C1 segment of cervical spinal cord (tissue), 14 donors: Measurements from ENCODE around the gene FKBP11.
"Not testable (repeated sequence)": the region's sequence is repeated elsewhere in the genome, so short reads cannot be mapped to it uniquely, and the experiment has no call there.

Source experiments
- DNase-seq, 14 donors: peaks; one replicate each; lab custom pipeline; 2025; lab: John Stamatoyannopoulos, UW

The FKBP11 gene

GRCh38 chr12:48910196-48910595 lies 15.1 kb downstream of the FKBP11 start:
- no peak for DNase-seq

GRCh38 chr12:48909698-48910097 lies 15.6 kb downstream of the FKBP11 start:
- not testable (repeated sequence) for DNase-seq

GRCh38 chr12:48907245-48907644 lies 18.0 kb downstream of the FKBP11 start:
- no peak for DNase-seq

GRCh38 chr12:48903982-48904411 lies 21.3 kb downstream of the FKBP11 start:
- DNase-seq = peak in 9 of 14 donors; percentile 4 to 41 (median 20)

GRCh38 chr12:48903363-48903981 lies 21.8 kb downstream of the FKBP11 start:
- no peak for DNase-seq

- no peak for DNase-seq
Observed at GRCh38 chr12:48901278-48901677, 24.0 kb downstream of the FKBP11 start.

GRCh38 chr12:48899651-48900050 lies 25.6 kb downstream of the FKBP11 start:
- no peak for DNase-seq

GRCh38 chr12:48894271-48894670 lies 31.0 kb downstream of the FKBP11 start:
- DNase-seq = no peak

GRCh38 chr12:48890657-48891418 lies 34.5 kb downstream of the FKBP11 start:
- DNase-seq = peak in 13 of 14 donors; percentile 6 to 88 (median 58)

- no peak for DNase-seq
Observed at GRCh38 chr12:48889679-48890078, 35.6 kb downstream of the FKBP11 start.

GRCh38 chr12:48883305-48884161 lies 41.8 kb downstream of the FKBP11 start:
- DNase-seq = no peak

- DNase-seq = no peak
Observed at GRCh38 chr12:48882972-48883304, 42.4 kb downstream of the FKBP11 start.

- no peak for DNase-seq
Observed at GRCh38 chr12:48882315-48882687, 43.0 kb downstream of the FKBP11 start.

GRCh38 chr12:48881686-48882314 lies 43.5 kb downstream of the FKBP11 start:
- DNase-seq = no peak

GRCh38 chr12:48880647-48881046 lies 44.6 kb downstream of the FKBP11 start:
- DNase-seq = no peak

GRCh38 chr12:48878548-48878947 lies 46.7 kb downstream of the FKBP11 start:
- no peak for DNase-seq

GRCh38 chr12:48875944-48876515 lies 49.3 kb downstream of the FKBP11 start:
- DNase-seq = no peak

- DNase-seq = not testable (repeated sequence)
Observed at GRCh38 chr12:48873534-48873933, 51.8 kb downstream of the FKBP11 start.

- peak in 1 of 14 donors; percentile 33 for DNase-seq
Observed at GRCh38 chr12:48873096-48873495, 52.2 kb downstream of the FKBP11 start.
